Mesodermal cell (in vitro differentiated cells): ENCODE results near the gene RNF157.
"Not testable (repeated sequence)": the region's sequence is repeated elsewhere in the genome, so short reads cannot be mapped to it uniquely, and the experiment has no call there.

Experiments
- H3K27ac ChIP-seq: 2 replicates; pipeline ENCODE4 v1.7.0; 2013; ENCODE audit warnings: mild to moderate bottlenecking, low read depth, low read length, moderate library complexity; ENCODE audit not compliant: severe bottlenecking
- H3K36me3 ChIP-seq: 2 replicates; pipeline ENCODE4 v1.7.1; 2013; ENCODE audit warnings: mild to moderate bottlenecking, low read length, moderate library complexity; ENCODE audit not compliant: control insufficient read depth, insufficient read depth
- H3K4me1 ChIP-seq: one replicate; pipeline ENCODE4 v1.7.1; 2013; ENCODE audit warnings: mild to moderate bottlenecking, low read length; ENCODE audit not compliant: insufficient read depth, control insufficient read depth, poor library complexity, severe bottlenecking
- H3K4me3 ChIP-seq: 2 replicates; pipeline ENCODE4 v1.7.0; 2013; ENCODE audit warnings: low read length, control low read depth, mild to moderate bottlenecking; ENCODE audit not compliant: insufficient read depth, poor library complexity, severe bottlenecking; ENCODE audit errors: extremely low read depth
- H3K9me3 ChIP-seq: 2 replicates; pipeline ENCODE4 v1.7.1; 2013; ENCODE audit warnings: mild to moderate bottlenecking, low read length, moderate library complexity; ENCODE audit not compliant: control insufficient read depth
- WGBS, 2 experiments: methylation state at CpG; one replicate each; pipeline ENCODE4 v1.1.5; 2013; ENCODE audit warnings: missing lambda C conversion rate in 2 of 2; ENCODE audit not compliant: insufficient coverage in 2 of 2; 5-methylcytosine and 5-hydroxymethylcytosine counted together

Gene RNF157

GRCh38 chr17:76239538-76240274 is 587 bp downstream of the RNF157 start:
- no peaks in the 10 kb centered on the region for H3K9me3 ChIP-seq
- 1 to 4% methylated on average over 43 to 55 of the region's 75 CpGs for WGBS, 2 experiments
- H3K36me3 ChIP-seq = no peaks in the 10 kb centered on the region
- H3K27ac ChIP-seq = no peak overlapping the region
- no peaks in the 10 kb centered on the region for H3K4me1 ChIP-seq
- peak overlapping the region; percentile 45 for H3K4me3 ChIP-seq

GRCh38 chr17:76238847-76239537 is 1.3 kb downstream of the RNF157 start:
- Histone ChIP-seq H3K4me3 (no peak overlapping the region), H3K27ac (no peak overlapping the region), H3K36me3 (no peaks in the 10 kb centered on the region), H3K9me3 (no peaks in the 10 kb centered on the region), H3K4me1 (no peaks in the 10 kb centered on the region)
- WGBS, 2 experiments = 67 to 68% methylated on average over 7 to 9 of the region's 11 CpGs

DNA sequence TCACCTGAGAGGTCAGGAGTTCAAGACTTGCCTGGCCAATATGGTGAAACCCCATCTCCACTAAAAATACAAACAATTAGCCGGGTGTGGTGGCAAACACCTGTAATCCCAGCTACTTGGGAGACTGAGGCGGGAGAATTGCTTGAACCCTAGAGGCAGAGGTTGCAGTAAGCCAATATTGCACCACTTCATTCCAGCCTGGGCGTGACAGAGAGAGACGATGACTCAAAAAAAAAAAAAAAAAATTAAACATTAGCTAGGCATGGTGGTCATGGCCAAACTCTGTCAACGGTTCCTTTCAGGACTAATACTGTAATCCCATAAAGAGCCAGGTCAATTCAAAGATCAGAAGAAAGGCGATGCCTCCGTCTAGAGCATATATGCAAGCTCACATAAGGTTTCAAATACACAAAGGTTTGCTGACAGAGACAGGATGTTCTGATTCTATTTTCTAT is 2.4 kb downstream of the RNF157 start:
- H3K4me3 ChIP-seq = no peak overlapping the region
- H3K4me1 ChIP-seq = no peaks in the 10 kb centered on the region
- no peaks in the 10 kb centered on the region for H3K9me3 ChIP-seq
- 92 to 100% methylated on average over 1 to 7 of the region's 7 CpGs for WGBS, 2 experiments
- no peaks in the 10 kb centered on the region for H3K36me3 ChIP-seq
- H3K27ac ChIP-seq = no peak overlapping the region

DNA sequence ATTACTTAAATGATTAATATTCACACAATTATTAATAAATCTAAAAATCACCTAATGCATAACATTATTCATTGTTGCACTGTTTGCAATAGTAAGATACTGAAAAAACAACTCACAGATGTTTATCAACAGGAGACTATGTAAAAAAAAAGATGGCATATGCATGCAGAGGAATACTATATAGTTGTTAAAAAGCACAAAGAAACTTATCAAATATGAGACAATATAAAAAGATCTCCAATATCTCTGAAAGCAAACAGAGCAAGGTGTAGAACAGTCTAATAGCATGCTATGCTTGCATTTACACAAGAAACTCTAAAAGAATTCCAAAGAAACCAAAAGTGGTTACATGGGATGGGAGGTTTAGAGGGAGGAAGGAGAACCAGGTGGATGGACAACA is 3.7 kb downstream of the RNF157 start:
- Histone ChIP-seq H3K9me3 (no peaks in the 10 kb centered on the region), H3K27ac (no peak overlapping the region), H3K4me1 (no peaks in the 10 kb centered on the region), H3K4me3 (no peak overlapping the region), H3K36me3 (no peaks in the 10 kb centered on the region)

DNA sequence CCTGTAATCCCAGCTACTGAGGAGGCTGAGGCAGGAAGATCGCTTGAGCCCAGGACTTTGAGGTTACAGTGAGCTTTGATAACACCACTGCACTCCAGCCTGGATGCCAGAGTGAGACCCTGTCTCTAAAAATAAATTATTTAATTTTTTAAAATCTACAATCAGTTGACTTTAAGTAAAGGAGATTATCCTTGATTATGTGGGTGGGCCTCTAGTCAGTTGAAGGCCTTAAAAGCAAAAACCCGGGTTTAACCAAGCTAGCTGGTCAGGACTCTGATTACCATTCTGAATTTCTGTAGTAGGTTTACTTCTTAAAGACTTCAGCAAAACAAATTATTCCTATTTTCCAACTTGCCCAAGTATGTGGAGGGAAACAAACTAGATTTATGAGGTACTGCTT is 4.4 kb downstream of the RNF157 start:
- 71 to 94% methylated on average over 1 to 2 of the region's 2 CpGs for WGBS, 2 experiments
- Histone ChIP-seq H3K27ac (no peak overlapping the region), H3K9me3 (no peaks in the 10 kb centered on the region), H3K4me1 (no peaks in the 10 kb centered on the region), H3K4me3 (no peak overlapping the region), H3K36me3 (no peaks in the 10 kb centered on the region)

DNA sequence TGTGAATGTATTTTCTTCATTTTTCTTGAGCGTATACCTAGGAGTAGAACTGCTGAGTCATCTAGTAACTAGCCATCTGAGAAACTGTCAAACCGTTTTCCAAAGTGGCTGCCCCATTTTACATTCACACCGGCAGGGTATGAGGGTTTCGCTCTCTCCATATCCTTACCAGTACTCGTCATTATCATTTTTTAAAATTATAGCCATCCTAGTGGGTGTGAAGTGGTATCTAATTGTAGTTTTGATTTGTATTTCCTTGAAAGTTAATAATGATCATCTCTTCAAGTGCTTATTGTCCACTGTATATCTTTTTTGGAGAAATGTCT is 6.0 kb downstream of the RNF157 start:
- Histone ChIP-seq H3K9me3 (no peaks in the 10 kb centered on the region), H3K27ac (no peak overlapping the region), H3K4me3 (no peak overlapping the region), H3K4me1 (no peaks in the 10 kb centered on the region), H3K36me3 (no peaks in the 10 kb centered on the region)
- 75% methylated on average over 2 of the region's 5 CpGs; no CpG with 5 or more reads in 1 of the 2 experiments for WGBS, 2 experiments

DNA sequence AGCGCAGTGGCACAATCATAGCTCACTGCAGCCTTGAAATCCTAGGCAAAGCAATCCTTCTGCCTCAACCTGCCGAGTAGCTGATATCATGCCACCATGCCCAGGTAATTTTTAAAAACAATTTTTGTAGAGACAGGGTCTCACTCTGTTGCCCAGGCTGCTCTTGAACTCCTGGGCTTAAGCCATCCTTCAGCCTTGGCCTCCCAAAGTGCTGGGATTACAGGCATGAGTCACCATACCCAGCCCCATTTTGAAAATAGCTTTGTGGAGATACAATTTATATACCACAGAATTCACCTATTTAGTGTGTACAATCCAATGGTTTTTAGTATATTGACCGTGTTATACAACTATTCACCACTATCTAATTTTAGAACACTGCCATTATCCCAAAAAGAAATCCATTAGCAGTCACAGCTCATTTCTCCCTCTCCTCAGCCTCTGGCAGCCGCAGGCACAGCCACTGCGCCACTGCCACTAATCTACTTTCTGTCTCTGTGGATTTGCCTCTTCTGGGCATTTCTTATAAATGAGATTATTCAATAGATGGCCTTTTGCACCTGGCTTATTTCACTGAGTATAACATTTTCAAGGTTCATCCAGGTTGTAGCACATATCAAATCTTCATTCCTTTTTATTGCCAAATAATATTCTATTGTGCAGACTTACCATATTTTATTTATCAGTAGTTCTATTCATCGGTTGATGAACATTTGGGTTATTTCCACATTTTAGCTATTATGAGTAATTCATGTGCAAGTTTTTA is 6.5 kb downstream of the RNF157 start:
- H3K4me1 ChIP-seq = no peaks in the 10 kb centered on the region
- no peaks in the 10 kb centered on the region for H3K36me3 ChIP-seq
- no peak overlapping the region for H3K27ac ChIP-seq
- H3K9me3 ChIP-seq = no peaks in the 10 kb centered on the region
- 90 to 100% methylated on average over 2 to 3 of the region's 6 CpGs for WGBS, 2 experiments
- H3K4me3 ChIP-seq = no peak overlapping the region

DNA sequence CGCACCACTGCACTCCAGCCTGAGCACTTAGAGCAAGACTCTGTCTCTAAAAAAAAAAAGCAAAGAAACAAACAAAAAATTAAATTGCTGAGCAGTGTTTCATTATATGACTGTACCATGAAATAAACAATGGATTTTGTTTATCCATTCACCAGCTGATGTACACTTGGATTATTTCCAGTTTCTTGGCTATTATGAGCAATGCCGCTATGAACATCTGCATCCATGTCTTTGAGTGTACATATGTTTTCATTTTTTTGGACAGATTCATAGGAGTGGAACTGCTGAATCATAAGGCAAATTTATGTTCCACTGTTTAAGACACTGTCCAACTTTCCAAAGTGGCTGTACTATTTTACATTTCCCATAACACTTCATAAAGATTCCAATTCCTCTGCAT is 8.0 kb downstream of the RNF157 start:
- no peak overlapping the region for H3K27ac ChIP-seq
- WGBS, 2 experiments = 100% methylated on average over 1 of the region's 2 CpGs

DNA sequence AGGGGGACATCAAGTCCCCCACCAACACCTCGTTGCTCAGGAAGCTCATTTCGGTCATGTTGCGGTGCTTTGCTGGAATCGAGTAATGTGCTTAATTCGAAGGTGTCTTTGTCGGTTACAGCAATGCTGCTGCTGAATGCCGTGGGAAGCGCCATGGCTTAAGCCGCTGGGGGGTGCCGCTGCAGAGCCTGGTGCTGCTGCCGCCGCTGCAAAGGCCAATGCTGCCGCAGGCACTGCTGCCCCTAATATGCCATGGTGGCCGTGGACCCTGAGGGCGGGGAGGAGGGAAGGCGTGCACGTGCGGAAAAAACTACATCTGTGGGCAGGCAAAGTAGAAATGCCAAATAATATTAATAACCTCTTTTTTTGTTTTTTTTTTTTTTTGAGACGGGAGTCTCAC is 13.5 kb downstream of the RNF157 start:
- H3K36me3 ChIP-seq, H3K9me3 ChIP-seq, H3K4me1 ChIP-seq, H3K27ac ChIP-seq, H3K4me3 ChIP-seq: not testable (repeated sequence)
- 94 to 97% methylated on average over 12 to 13 of the region's 19 CpGs for WGBS, 2 experiments

More for the DNA sequence above, 8.0 kb downstream of the RNF157 start:
- Histone ChIP-seq H3K4me1 (no peaks in the 10 kb centered on the region), H3K4me3 (no peak overlapping the region), H3K36me3 (no peaks in the 10 kb centered on the region), H3K9me3 (no peaks in the 10 kb centered on the region)

DNA sequence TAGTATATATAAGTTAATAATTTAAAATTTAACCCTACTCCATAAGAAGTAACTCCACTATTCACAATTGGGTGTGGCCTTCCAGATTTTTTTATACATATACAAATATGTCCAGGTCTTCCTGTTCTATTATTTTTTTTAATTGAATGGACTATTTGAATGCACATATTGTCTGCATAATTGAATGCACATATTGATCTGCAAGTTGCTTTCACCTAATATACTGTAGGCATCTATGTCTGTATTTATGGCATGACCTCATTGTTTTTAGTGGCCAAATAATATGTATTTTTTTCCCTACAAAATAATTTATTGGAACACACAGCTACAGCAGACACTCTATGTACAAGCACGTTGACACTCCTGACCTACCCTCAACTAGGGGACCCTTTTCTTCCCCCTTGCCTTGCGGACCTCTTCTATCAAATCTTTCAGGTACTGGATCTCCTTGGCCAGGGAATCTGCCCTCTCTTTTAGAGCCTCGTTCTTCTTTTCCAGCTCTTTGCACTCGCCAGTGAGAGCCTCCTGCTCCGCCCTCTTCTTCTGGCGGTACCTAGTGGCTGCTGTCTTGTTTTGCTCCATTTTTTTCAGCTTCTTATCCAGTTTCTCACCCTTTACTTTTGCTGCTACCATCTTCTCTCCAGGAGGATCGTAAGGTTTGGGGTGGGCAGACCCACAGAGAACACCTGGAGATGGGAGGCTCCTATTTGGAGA is 14.8 kb downstream of the RNF157 start:
- WGBS, 2 experiments = 95% methylated on average over 2 of the region's 7 CpGs; no CpG with 5 or more reads in 1 of the 2 experiments
- H3K4me3 ChIP-seq, H3K27ac ChIP-seq, H3K4me1 ChIP-seq, H3K9me3 ChIP-seq, H3K36me3 ChIP-seq: not testable (repeated sequence)
